Tongue (tissue), 2 donors: ENCODE data around the gene RELA. TPM values are rescaled to one million over a fixed set of nuclear protein-coding genes. Genes with fewer than 3 reads are reported as not detected.
A peak's percentile ranks its signal among the peaks of the same experiment; 100 is the strongest.
"Not testable (repeated sequence)": the region's sequence is repeated elsewhere in the genome, so short reads cannot be mapped to it uniquely, and the experiment has no call there.

ENCODE experiments used
- DNase-seq: peaks from one replicate; pipeline ENCODE4 v3.0.0-alpha.2; 2015
- total RNA-seq: library from RNA; depleted of rRNA; stranded (reverse); fragments of >200 nt; gene quantifications from one replicate; pipeline ENCODE4 v1.2.3, GENCODE V29; 2014

RELA gene
- total RNA-seq, 1 donor from 2014 or later, result 18.8 TPM

- peak; percentile 60 for DNase-seq
These were observed 15.6 kb downstream of the RELA start for GRCh38 chr11:65646958-65647701.

- DNase-seq, result no peak
These were observed 16.3 kb downstream of the RELA start for GRCh38 chr11:65646288-65646957.

GRCh38 chr11:65645710-65646109 lies 17.0 kb downstream of the RELA start:
- DNase-seq, result peak; percentile 31

- DNase-seq, result no peak
These were observed 17.9 kb downstream of the RELA start for GRCh38 chr11:65644837-65645236.

GRCh38 chr11:65643971-65644370 lies 18.7 kb downstream of the RELA start:
- peak; percentile 47 for DNase-seq

GRCh38 chr11:65642014-65642671 lies 20.6 kb downstream of the RELA start:
- no peak for DNase-seq

- no peak for DNase-seq
These were observed 21.3 kb downstream of the RELA start for GRCh38 chr11:65641297-65642013.

- DNase-seq, result no peak
These were observed 22.0 kb downstream of the RELA start for GRCh38 chr11:65640483-65641296.

GRCh38 chr11:65639623-65640482 lies 22.9 kb downstream of the RELA start:
- DNase-seq, result no peak

- DNase-seq, result not testable (repeated sequence)
These were observed 23.5 kb downstream of the RELA start for GRCh38 chr11:65639228-65639597.

GRCh38 chr11:65637794-65638419 lies 24.8 kb downstream of the RELA start, which contains the start of gene SIPA1:
SIPA1 (plus strand) TSS chr11:65638101; CDS start chr11:65640922, 2,821 bp downstream.
- DNase-seq, result peak; percentile 88

- no peak for DNase-seq
These were observed 25.6 kb downstream of the RELA start for GRCh38 chr11:65637032-65637557.

- DNase-seq, result no peak
These were observed 26.3 kb downstream of the RELA start for GRCh38 chr11:65636108-65637031.

- DNase-seq, result no peak
These were observed 27.6 kb downstream of the RELA start for GRCh38 chr11:65634905-65635731.

GRCh38 chr11:65634440-65634839 lies 28.3 kb downstream of the RELA start:
- DNase-seq, result no peak

- DNase-seq, result no peak
These were observed 28.6 kb downstream of the RELA start for GRCh38 chr11:65634109-65634436.

- no peak for DNase-seq
These were observed 29.2 kb downstream of the RELA start for GRCh38 chr11:65633390-65634108.
